ENCODE measurements around the gene SH3BP4. TPM values are rescaled to one million over a fixed set of nuclear protein-coding genes. Genes with fewer than 3 reads are reported as not detected.

Gene SH3BP4
- total RNA-seq, 1 donor from 2014 or later = 58.6 TPM

GRCh38 chr2:234950730-234951663 lies 820 bp upstream of the SH3BP4 start:
- Mint-ChIP-seq H3K9me3 (ENCODE audit: unreplicated experiment) (no peaks in the 10 kb centered on the region), H3K4me1 (ENCODE audit: unreplicated experiment) (peaks cover 40% of the 10 kb centered on the region), H3K4me3 (ENCODE audit: unreplicated experiment) (peak overlapping the region; percentile 95), H3K27ac (ENCODE audit: unreplicated experiment) (peak overlapping the region; percentile 90), H3K27me3 (ENCODE audit: unreplicated experiment) (peaks cover 13% of the 10 kb centered on the region), H3K36me3 (ENCODE audit: low read depth, unreplicated experiment) (peaks cover 5% of the 10 kb centered on the region)
- TF ChIP-seq, protein P1, sequence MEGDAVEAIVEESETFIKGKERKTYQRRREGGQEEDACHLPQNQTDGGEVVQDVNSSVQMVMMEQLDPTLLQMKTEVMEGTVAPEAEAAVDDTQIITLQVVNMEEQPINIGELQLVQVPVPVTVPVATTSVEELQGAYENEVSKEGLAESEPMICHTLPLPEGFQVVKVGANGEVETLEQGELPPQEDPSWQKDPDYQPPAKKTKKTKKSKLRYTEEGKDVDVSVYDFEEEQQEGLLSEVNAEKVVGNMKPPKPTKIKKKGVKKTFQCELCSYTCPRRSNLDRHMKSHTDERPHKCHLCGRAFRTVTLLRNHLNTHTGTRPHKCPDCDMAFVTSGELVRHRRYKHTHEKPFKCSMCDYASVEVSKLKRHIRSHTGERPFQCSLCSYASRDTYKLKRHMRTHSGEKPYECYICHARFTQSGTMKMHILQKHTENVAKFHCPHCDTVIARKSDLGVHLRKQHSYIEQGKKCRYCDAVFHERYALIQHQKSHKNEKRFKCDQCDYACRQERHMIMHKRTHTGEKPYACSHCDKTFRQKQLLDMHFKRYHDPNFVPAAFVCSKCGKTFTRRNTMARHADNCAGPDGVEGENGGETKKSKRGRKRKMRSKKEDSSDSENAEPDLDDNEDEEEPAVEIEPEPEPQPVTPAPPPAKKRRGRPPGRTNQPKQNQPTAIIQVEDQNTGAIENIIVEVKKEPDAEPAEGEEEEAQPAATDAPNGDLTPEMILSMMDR (IDR thresholded peaks at IDR 0.05; ENCODE audit: unreplicated experiment) = no peak
- peak; percentile 30 for DNase-seq (ENCODE audit: low spot score)

DNA sequence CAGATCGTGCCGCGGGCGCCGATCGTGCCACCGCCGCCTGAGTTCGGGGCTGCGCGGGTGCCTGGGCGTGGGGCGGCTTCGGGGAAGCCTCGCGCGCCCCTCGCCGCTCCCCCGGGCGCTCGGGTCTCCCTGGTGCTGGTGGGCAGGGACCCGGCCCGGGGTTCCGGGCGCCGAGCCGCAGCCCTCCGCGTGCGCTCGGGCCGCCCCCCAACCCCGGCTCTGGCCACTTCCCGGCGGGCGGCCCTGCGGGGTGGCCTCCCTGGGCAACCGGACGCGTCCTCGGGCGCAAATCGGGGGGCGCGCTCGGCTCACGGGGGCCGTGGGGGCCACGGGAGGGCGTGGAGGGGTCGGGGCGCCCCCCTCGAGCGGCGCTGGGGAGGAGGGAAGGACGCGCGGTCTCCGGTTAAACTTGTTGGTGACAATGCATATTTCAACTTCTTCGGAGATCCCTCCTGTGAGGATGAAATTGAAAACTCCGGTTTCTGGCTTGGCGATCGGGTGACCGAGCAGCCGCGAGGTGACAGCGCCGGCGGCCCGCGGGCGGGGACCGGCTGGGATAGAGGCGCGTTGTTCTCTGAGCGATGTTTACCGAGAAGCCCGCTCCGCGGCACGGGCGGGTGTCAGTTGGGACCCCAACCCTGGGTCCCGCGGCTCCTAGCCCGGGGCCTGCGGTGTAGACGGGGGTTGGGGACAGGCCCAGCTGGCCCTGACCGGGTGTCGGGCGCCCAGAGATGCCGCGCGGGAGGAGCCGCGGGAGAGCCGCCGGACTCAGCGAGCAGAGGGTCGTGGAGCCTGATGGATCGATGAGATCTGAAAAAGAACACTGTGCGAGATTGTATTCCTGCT lies 676 bp downstream of the SH3BP4 start:
- peak; percentile 33 for DNase-seq (ENCODE audit: low spot score)

DNA sequence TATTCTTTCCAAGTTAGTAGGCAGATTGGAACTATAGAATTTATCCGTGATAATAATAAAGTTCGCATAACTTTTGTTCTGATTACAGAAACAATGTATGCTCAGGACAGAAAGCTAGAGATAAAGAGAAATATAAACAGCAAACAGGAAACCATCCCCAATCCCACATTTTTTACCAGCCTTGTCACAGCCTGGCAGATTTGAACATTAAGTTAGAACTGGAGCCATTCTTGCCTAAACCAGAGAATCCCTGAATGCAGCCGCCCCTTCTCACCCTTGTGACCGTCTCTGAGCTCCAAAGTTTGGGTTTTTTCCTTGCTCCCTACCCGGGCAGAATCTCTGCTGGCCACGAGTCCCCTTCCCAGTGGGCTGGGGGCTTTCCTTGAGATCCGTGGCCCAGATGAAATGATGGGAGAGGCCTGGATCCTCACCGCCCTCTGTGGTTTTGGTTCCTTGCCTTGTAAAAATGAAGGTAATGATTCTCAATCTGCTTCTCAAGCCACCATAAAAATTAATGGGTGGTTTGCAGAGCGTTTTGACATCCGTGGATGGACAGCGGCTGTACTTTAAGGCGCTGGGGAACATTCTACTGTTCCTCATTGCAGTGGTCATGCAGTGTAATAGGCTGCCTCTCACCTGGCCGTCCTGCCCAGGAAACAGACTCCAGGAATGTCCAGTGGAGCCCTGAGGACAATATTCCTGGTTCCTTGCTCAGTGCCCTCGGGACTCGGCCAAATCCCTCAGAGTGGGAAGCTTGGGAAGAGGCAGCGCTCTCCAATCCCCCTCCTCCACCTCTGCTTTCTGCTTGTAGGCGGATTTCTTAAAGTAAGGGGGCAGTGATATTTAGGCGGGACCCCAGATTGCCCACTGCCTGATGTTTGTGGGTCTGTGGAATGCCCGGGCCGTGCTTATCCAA lies 1.6 kb downstream of the SH3BP4 start:
- TF ChIP-seq, protein P1 (IDR thresholded peaks at IDR 0.05; ENCODE audit: unreplicated experiment) = no peak
- H3K36me3 Mint-ChIP-seq (ENCODE audit: low read depth, unreplicated experiment) = peaks cover 10% of the 10 kb centered on the region
- H3K27ac Mint-ChIP-seq (ENCODE audit: unreplicated experiment) = peak overlapping the region; percentile 76
- H3K4me3 Mint-ChIP-seq (ENCODE audit: unreplicated experiment) = peak overlapping the region; percentile 95
- H3K9me3 Mint-ChIP-seq (ENCODE audit: unreplicated experiment) = no peaks in the 10 kb centered on the region
- H3K27me3 Mint-ChIP-seq (ENCODE audit: unreplicated experiment) = peaks cover 10% of the 10 kb centered on the region
- no peak for DNase-seq (ENCODE audit: low spot score)
- peaks cover 60% of the 10 kb centered on the region for H3K4me1 Mint-ChIP-seq (ENCODE audit: unreplicated experiment)

More for the DNA sequence above, 676 bp downstream of the SH3BP4 start:
- Mint-ChIP-seq H3K36me3 (ENCODE audit: low read depth, unreplicated experiment) (peaks cover 8% of the 10 kb centered on the region), H3K9me3 (ENCODE audit: unreplicated experiment) (no peaks in the 10 kb centered on the region), H3K4me1 (ENCODE audit: unreplicated experiment) (peaks cover 51% of the 10 kb centered on the region), H3K4me3 (ENCODE audit: unreplicated experiment) (peak overlapping the region; percentile 95), H3K27me3 (ENCODE audit: unreplicated experiment) (peaks cover 13% of the 10 kb centered on the region), H3K27ac (ENCODE audit: unreplicated experiment) (peak overlapping the region; percentile 76)
- TF ChIP-seq, protein P1 (IDR thresholded peaks at IDR 0.05; ENCODE audit: unreplicated experiment) = no peak

GRCh38 chr2:234954551-234954992 lies 2.8 kb downstream of the SH3BP4 start:
- no peak for DNase-seq (ENCODE audit: low spot score)
- Mint-ChIP-seq H3K36me3 (ENCODE audit: low read depth, unreplicated experiment) (peaks cover 10% of the 10 kb centered on the region), H3K4me3 (ENCODE audit: unreplicated experiment) (peak overlapping the region; percentile 95), H3K27ac (ENCODE audit: unreplicated experiment) (peak overlapping the region; percentile 65), H3K9me3 (ENCODE audit: unreplicated experiment) (no peaks in the 10 kb centered on the region), H3K4me1 (ENCODE audit: unreplicated experiment) (peaks cover 72% of the 10 kb centered on the region), H3K27me3 (ENCODE audit: unreplicated experiment) (peaks cover 10% of the 10 kb centered on the region)
- TF ChIP-seq, protein P1 (IDR thresholded peaks at IDR 0.05; ENCODE audit: unreplicated experiment) = no peak
